Activated gamma-delta T cell treated with anti-CD3 and anti-CD28 coated beads, Interleukin-2, amount 50 U/mL, for 16 hours (primary cell): Measurements from ENCODE around the gene DNM1.

Experiments
- DNase-seq: peaks from one replicate; pipeline ENCODE4 v3.0.0-alpha.2; 2020; ENCODE audit warnings: low read depth

The DNM1 gene

DNA sequence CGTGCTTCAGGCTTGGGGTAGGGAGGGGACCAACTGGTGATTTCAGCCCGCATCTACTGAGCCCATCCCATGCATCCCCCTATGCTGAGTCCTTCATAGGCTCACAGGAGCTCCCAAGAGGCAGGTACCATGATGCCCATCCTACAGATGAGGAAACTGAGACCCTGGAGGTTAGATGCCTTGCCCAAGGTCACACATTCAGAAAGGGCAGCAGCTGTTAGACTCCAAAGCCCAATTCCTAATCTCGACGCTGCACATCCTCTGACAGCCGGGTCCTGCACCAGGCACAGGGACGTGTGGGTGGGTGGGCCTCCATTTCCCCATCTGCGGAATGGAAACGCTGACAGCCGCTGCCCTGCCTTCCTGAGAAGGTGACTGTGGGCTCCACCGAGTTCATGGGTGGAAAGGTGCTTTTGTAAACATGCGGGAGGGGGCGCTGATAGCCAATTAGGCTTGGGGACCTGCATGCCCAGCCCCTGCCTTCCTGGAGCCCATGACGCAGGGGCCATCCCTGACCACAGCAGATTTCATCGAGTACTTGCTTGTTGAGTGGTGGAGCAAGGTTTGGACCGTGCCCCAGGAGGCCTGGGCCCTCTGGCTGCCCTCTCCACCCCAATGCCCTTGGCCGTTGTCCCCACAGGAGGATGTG is 2.2 kb downstream of the DNM1 start:
- no peak for DNase-seq

DNA sequence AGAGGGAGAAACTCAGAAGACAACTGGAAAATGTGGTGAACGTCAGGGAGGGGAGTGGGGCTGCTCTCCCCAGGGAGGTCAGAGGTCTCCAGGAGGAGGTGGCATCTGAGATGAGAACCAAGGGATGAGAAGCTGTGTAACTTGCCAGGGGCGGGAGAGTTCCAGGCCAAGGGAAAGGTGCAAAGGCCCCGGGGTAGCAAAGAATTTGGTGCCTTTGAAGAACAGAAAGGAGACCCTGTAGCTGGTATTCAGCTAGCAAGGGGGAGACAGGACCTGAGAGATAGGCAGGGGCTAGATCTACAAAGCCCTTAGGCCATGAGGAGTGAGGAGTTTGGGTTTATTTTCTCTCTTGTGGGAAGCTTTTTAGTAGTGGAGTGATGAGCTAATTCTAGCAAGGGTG is 3.3 kb downstream of the DNM1 start:
- no peak for DNase-seq

DNA sequence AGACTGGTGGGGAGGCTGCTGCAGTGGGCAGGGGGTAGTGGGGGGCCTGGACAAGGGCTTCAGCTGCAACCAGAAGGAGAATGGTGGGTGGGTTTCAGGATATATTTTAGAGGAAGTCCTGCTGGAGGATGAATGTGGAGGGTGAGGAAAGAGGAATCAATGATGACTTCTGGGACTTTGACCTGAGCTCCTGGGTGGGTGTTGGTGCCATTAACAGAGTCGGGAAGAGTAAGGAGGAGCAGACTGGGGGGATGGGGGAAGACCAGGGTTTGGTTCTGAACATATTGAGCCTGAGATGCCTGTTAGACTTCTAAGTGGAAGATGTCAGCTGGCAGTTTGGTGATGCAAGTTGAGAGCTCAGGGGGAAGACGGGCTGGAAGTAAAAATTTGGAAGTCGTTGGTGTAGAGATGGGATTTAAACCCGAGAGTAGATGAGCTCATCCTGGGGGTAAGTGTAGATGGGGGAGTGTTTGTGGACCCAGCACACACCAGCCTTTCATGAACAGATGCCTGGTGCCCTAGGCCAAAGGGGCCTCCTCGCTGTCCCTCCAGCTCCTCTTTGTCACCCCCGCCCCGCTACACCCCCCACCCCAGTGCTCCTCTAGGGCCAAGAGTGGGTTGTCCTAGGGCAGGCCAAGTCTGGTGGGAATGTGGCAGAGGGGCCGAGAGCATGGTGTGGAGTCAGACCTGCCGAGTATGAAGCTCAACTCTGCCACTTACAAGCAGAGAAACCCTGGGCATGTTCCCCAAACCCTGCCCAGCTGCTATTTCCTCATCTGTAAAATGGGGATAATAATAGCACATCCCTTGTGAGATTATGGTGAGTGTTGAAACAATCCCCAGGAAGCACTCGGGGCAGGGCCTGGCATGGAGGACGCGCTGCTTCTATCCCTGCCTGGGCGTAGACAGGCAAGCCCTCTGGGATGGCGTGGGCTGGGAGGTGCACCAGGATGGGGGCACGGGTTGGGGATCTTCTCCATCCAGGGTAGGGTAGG is 4.0 kb downstream of the DNM1 start:
- no peak for DNase-seq

DNA sequence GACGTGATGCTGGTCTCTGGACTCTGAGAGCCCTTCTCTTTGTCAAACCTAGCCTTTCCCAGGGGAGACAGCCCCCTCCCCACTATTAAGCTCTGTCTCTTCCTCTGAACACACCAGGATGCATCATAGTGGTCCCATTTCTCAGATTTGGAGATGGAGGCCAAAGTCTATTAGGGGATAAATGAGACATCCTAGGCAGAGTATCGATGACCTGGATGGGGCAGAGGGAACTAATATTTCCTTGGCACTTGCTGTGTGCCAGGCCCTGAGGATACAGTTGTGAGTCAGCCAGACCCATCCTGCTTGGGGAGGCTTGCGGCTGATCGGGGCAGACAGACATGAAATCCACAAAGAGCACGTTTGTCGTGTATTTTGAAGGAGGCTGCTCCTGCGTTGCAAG is 5.2 kb downstream of the DNM1 start:
- no peak for DNase-seq

DNA sequence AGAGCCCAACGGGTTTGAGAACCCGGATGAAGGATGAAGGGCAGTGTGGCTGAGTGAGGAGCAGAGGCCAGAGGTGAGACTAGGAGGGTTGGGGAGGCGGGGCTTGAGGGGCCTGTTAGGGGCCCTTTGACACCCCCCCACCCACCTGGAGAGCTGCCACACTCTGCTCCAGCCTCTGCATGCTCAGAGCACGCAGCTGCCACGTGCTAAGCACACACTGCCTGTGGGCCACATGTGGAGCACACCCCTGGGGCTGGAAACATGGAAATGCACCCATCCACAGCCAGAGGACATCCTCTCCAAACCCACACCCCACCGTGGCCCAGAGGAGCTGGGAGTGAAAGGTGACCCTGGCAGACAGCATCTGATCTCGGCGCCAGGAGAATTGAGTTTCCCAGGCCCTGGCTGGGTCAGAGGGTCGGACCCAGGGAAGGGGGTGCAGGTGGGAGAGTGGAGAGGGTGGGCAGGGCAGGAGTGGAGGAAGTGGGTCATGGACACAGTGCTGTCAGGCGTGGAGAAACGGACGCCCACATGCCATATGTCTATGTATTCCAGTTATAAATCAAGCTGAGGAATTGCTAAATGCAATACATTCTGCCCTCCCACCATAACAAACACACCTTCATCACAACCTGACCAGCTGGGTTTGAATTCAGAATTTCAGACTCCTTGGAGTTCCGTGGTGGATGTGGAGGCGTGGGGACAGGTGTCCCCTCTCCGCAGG is 5.9 kb downstream of the DNM1 start:
- no peak for DNase-seq

DNA sequence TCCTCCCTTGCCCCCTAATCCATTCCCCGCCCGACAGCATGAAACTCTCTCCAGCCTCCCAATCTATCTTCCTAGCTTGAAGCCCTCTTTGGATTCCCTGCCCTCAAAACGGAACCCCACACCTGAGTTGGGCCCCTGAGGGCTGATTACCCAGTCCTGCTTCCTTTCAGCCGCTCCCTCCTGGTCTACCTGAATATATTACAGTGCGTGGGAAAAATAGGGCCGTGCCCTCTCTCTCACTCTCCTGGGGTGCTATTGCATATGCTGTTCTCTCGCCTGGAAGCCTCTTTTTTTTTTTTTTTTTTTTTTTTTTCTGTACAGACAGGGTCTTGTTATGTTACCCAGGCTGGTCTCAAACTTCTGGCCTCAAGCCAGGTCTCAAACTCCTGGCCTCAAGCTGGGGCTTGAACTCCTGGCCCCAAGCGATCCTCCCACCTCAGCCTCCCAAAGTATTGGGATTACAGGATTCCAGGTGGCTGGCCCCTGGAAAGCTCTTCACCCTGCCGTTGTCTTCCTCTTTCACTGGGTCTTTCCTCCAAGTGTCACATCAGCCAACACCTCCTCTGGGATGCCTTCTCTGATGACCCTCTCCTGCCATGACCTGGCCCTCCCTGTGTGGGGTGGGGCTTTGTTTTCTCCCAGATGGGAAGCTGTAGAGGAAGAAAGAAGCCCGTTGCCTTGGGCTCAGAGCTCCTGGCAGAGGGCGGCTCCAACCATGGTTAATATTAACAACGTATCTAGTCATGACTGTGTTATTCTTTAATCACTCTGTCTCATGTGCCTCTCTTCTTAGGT is 8.2 kb downstream of the DNM1 start:
- DNase-seq, result no peak

DNA sequence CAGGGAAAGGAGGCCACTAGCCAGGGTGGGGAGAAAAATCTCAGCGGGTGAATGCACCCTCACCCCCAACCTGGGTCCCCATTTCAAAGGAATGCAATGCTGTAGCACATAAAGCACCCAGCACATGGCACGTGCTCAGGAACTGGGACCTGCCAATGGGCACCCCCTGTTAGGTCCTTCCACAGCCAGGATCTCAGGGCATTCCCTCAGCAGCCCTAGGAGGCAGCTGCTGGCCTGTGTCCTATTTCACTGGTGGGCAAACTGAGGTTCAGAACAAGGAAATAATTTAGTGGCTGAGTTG is 8.8 kb downstream of the DNM1 start:
- no peak for DNase-seq

DNA sequence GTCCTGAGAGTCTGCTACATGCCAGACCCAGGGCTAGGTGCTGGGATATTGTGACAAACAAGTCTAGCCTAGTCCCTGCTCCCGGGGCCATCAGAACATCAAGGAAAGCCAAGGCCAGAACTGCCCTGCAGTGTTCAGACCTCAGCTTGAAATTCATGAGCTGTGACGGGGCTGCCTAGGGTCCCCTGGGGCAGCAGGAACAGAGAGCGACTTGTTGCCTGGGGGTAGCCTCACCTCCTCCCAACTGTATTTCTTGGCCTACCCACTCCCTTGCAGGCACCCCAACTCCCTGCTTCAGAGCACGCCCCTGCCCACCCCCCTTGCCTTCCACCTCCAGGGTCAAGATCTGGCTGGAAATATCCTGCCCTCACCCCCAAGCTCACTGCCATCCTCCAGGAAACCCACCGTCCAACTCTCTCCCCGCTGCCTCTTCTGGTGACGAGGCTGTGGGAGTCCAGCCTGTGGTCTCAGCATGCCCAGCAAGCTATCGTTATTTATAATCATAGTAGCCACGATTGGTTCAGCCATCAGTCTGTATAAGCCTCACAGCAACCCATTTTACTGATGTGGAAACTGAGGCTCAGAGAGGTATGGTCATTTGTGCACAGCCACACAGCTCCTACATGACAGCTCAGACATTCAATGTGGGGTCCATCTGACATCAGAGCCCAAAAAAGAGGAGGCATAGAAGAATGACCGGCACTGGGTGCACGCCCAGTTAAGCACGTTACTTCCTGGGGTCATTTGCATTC is 10.7 kb downstream of the DNM1 start:
- DNase-seq, result no peak

DNA sequence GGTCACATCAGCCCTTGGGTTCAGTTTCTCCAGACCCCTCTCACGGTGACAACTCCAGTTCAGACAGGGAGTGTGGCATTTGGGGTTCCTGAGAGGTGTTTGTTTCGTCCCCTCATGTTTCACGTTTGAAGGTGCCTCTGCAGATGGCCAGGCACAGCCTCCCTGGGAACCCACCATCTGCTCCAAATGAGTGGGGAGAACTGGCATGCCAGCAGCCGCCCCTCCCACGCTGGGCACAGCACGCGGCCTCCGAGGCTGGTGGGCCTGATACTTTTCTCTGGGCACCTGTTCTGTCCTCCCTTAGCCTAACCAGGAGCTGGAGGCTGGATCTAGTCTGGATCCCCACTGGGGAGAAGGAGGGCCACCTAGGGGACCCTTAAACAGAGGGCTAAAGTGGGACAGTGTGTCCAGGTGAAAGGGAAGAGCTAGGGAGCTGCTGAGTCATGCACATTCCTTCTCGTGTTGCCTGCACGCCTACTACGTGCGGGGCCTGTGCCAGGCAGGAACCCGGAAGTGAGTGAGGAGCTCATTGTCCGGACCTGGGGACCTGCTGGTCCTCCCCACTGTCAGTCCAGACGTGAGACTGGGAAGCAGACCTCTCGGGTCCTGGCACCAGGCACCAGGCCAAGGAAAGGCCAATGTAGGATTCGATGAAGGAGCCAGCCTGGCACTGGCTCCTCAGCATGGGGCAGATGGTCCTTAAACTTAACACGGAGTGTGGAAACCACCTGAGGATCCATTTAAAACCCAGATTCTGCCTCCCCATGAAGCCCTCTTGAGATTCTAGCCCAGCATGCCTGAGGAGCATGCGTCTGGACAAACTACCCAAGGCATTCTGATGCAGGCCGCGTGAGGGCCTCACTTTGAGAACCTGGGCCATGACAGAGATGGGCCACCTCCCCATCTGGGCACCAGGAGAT is 11.7 kb downstream of the DNM1 start:
- DNase-seq, result no peak

DNA sequence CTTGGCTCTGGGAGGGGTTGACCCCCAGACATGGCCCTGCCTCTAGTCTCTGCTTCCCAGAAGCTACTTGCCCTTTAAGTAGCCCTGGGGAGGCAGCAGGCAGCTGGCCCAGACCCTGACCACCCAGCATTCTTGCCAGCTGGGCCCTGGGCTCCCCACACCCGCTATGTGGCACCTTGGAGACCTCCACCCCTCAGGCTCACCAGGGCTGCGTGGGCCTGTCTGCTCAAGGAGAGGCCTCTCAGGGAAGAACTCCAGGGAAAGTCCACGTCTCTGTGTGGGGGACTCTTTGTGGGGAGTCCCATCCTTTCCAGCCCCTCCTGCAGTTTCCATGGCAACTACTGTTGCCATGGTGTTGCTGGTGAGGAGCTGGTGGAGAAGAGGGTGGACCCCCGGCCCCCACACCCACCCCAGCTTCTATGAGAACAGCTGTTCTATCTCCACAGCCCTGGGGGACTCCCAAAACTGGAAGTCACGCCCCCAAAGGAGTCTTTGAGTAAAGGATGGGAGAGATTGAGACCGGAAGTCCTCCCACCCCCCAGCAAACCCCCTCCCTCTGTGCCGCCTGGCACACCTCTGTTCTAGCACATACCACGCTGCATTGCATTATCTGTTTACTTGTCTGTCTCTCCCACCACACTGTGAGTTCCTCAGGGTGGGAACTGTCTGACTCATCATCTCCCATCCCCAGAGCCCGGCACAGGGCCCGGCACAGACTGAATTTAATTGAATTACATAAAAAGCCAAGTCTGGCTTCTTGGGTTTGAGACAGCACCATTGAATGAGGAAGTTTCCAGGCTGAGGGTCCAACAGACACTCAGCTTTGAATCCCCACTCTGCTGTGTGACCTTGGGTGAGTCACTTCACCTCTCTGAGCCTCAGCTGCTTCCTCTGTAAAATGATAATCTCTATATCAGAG is 12.6 kb downstream of the DNM1 start:
- DNase-seq, result no peak

DNA sequence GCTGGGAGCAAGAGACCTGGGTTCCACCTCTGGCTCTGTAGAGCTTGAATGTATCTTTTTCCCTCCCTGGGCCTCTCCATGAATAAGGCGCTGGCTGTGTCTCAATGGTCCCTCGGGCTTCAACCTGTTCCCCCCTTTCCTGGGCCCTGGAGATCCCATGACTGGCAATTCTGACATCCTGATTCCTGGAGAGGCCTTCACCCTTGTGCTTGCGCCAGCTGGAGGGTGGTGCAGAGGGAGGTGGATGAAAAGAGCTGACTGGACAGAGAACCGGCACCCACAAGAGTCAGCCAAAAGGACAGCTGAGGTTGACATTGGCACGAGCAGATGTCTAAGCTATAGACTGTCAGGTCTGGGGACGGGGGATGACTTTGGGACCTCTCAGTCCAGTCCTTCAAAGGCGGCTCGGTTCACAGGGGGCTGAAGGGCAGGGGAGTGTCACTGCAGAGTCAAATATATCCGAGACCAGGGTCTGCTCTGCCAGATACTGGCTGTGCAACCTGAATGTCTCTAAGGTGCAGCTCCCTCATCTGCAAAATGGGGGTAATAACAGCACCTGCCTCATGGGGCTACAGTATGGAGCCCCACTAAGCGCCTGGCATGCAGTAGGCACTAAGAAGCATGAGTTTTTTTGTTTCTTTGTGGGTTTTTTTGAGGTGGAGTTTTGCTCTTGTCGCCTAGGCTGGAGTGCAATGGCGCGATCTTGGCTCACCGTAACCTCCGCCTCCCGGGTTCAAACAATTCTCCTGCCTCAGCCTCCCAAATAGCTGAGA is 13.8 kb downstream of the DNM1 start:
- no peak for DNase-seq

DNA sequence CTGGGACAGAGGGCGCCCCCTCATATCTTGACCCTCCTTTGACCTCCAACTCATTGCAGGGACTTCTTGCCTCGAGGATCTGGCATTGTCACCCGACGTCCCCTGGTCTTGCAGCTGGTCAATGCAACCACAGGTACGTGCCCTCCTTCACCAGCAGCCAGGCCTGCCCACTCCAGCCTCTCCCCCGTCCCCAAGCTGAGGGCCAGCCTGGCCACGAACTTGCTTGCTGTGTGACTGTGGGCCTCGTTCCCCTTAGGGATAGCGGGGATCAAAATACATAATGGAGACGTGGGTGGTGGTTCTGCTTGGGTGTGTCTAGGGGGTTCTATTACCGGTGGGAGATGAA is 15.0 kb downstream of the DNM1 start:
- DNase-seq, result no peak

DNA sequence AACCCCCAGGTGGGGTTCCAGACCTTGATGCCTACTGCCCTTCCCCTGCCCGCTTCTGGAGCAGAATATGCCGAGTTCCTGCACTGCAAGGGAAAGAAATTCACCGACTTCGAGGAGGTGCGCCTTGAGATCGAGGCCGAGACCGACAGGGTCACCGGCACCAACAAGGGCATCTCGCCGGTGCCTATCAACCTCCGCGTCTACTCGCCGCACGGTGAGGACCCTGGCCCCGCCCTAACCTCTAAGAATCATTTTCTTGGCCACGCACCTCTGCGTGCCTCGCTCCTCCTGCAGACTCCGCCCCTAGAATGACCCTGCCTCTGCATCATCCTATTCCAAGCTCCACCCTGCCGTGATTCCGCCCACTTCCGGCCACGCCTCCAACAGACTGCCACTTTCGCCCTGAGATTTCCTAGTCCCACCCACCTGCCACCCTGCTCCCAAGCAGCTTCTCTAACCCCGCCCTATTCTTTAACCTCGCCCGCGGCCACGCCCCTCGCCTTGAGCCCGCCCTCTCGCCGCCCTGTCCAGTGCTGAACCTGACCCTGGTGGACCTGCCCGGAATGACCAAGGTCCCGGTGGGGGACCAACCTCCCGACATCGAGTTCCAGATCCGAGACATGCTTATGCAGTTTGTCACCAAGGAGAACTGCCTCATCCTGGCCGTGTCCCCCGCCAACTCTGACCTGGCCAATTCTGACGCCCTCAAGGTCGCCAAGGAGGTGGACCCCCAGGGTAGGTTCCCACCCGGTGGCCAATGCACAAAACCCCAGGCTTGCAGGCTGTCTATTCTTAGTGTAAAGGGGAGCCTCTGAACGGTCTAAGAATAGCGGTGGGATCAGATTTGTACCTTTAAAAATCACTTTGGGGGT is 15.6 kb downstream of the DNM1 start:
- peak; percentile 79 for DNase-seq

DNA sequence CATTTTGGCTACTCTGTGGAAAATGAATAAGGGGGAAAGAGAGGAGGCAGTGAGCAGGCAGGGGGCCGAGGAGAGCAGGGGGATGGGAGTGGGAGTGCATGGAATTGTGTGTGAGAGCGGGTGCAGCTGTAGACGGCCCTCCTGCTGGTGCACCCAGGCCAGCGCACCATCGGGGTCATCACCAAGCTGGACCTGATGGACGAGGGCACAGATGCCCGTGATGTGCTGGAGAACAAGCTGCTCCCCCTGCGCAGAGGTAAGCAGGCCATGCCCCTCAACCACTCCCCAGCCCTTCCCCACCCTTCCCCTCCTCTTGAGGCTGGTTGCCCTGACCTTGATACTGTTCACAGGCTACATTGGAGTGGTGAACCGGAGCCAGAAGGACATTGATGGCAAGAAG is 16.7 kb downstream of the DNM1 start:
- no peak for DNase-seq

DNA sequence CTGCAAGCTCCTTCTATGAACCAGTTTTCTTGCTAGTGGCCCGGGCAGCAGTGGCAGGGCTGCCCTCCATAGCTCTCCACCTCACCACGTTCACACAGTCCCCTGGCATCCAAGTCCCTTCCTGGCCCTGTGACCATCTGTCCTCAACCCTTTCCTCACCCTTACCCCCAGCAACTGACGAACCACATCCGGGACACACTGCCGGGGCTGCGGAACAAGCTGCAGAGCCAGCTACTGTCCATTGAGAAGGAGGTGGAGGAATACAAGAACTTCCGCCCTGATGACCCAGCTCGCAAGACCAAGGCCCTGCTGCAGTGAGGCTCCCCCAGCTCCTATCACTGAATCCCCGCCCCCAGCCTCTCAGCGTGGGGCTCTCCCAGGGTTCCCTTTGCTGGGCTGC is 18.8 kb downstream of the DNM1 start:
- no peak for DNase-seq

DNA sequence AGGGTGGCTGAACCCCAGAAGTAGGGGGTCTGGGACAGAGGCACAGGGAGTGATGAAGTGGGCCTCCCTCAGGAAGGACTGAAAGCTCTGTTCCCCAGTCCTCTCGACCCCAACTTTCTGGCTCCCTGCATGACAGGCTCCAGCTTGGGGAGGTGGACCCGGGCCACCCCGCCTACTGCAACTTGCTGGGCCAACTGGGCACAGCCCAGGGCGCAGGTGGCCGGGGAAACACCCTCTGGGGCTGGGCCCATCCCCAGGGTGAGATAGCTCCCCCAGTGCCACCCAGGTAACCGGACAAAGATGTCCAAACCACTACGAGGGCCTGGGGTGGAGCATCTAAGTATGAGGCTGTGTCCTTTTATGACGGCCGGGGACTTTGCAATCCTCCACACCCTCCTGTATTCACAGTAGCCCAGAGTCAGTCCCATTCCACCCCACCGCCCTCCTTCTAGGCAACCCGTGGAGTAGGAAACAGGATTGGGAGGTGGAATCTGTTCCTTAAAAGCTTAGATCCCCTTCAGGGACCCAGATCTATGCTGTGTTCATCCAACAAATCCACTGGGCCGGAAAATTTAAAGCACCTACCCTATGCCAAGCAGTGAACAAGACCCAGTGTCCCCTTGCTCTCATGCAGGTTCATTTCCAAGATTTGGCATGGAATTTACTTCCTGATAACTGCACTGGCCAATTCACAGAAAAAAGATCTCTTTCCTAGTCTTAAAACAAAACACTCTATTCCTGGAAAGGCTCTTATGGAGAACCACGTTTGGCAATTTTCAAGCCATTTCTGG is 19.9 kb downstream of the DNM1 start:
- no peak for DNase-seq

DNA sequence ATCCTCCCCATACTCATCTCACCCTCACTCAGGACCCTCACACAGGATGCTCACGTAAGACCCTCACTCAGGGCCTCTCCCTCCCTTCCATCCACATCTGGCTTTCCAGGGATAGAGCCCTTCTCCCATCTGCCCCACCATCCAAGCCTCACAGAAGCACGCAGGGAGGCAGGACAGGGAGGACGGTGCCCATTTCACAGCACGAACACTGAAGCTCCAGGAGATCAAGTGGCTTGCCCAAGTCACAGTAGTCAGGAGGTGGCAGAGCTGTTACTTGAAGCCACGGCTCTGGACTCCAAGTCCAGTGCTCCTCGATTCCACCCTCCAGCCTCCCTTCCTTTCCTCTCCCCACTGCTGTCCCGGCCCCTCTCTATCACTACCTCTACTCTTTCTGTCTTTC is 21.7 kb downstream of the DNM1 start:
- DNase-seq, result no peak
